ENCODE results near the gene CCNY.

Gene CCNY

GRCh38 chr10:35585903-35586535 lies 249.7 kb downstream of the CCNY start:
- DNase-seq (ENCODE audit: low read depth): no peak

DNA sequence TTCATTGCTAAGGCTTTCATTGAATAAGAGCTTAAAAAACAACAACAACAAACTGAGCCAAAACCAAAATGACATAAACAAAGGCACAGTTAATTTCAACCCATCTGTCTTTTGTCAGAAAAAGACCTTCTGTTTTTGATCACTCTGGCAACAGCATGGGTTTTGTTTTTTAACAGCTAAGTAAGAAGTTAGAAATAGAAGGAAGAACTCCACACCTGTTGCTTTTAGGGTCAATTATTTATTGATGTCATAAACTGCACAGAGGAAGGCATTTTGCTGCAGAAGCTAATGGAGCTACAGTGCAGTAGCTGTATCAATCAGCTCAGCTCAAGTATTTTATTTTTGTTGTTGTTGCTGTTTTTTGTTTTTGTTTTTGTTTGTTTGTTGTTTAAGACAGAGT lies 252.5 kb downstream of the CCNY start:
- no peak for DNase-seq (ENCODE audit: low read depth)

- DNase-seq (ENCODE audit: low read depth): no peak
Measured at GRCh38 chr10:35592441-35592840, 256.1 kb downstream of the CCNY start.

GRCh38 chr10:35594115-35595079 lies 258.1 kb downstream of the CCNY start:
- no peak for DNase-seq (ENCODE audit: low read depth)

GRCh38 chr10:35595106-35595505 lies 258.8 kb downstream of the CCNY start:
- no peak for DNase-seq (ENCODE audit: low read depth)

DNA sequence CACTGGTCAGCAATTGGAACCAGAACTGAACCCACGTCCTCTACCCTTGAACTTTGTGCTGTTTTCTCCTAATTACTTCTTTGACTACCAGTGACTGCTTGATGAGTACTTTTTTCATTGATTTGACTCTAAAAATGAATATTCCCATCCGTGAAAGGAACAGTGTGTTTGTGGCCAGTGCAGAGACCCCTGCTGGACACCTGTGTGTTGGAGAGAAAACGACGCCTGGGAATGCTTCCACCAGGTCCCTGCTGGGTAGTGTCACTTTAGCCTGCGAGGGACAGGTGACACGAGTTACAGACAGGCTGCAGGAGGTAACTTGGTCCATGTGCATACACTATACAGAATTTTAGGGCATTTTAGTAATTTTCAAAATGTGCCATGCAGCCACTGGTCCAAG lies 262.1 kb downstream of the CCNY start:
- DNase-seq (ENCODE audit: low read depth): no peak

DNA sequence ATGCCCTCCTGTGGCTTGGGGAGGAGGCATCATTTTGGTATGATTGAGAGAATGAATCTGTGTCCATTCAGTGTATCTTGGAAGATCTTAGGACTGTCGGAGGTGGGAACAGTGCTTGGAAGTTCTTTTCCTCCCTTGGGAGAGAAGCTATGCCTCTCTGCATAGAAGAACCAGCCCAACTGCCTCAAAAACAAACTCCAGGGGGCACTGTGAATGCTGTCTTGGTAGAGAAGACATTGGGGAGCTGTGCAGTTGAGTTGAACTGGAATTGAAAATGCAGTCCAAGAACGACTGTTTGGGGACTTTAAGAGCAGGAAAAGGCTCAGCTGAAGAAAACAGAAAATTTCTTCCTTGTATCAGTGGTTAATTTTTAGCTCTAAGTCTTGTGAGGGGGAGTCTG lies 263.9 kb downstream of the CCNY start:
- no peak for DNase-seq (ENCODE audit: low read depth)

DNA sequence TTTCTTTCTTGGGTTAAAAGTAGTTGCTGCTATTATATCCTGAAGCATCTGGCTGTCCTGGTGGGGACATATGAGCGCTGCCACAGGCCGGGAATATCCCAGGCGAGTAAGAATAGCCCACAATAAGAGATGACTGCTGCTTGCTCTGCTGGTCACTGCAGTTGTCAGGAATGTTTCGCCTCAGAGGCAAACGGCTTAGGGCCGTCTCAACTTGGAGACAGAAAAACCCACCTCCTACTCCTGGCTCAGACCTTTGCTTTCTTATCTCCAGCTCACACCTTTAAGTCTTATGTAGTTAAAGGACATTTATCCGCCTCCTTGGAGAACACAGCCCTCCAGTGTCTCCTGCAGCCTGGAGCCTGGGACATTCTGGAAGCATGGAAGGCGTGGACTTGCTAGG lies 268.9 kb downstream of the CCNY start, which contains the start of gene GJD4:
GJD4 (plus strand) TSS at position 151 of the 400 bp plus-strand sequence; CDS start at position 378, 227 bp downstream.
- no peak for DNase-seq (ENCODE audit: low read depth)

DNA sequence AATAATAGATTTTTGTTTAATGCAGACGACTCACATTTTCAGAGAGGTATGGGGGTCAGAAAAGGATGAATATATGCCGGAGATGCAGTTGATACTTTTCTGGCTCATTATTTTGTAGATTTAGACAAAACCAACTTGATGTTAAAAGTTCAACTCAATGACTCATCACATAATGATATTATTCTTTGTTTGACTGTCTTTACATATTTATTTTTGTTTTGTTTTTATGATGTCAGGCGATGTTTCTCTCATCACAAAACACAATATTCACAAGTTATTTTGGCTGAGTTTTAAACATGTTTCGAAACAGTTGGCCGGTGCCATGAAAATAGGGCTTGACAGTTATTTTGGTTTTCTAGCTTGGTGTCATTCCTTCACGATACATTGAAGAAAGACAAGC lies 270.1 kb downstream of the CCNY start:
- DNase-seq (ENCODE audit: low read depth): no peak

GRCh38 chr10:35607475-35608327 lies 271.4 kb downstream of the CCNY start:
- DNase-seq (ENCODE audit: low read depth): no peak

DNA sequence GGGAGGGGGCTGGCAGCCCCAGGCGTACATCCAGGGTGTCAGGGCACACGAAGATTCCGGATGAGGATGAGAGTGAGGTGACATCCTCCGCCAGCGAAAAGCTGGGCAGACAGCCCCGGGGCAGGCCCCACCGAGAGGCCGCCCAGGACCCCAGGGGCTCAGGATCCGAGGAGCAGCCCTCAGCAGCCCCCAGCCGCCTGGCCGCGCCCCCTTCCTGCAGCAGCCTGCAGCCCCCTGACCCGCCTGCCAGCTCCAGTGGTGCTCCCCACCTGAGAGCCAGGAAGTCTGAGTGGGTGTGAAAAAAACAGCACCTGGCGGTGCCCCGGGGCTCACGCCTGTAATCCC lies 272.0 kb downstream of the CCNY start:
- no peak for DNase-seq (ENCODE audit: low read depth)

- no peak for DNase-seq (ENCODE audit: low read depth)
Measured at GRCh38 chr10:35611750-35612149, 275.4 kb downstream of the CCNY start.

- DNase-seq (ENCODE audit: low read depth): no peak
Measured at GRCh38 chr10:35612385-35613106, 276.2 kb downstream of the CCNY start.

DNA sequence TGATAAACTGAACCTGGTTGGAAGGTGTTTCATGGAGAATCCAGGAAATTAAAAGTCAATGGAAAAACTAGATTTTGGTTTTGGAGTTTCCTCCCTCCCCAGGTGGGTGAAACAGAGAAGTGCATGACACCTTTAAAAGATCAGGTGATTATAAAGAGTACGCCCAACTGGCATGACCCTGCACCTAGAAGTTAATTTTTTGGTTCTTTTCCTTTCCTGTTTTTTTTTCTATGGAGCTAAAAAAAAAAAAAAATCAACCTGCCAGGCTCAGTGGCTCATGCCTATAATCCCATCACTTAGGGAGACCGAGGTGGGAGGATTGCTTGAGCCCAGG lies 276.8 kb downstream of the CCNY start:
- DNase-seq (ENCODE audit: low read depth): no peak

- DNase-seq (ENCODE audit: low read depth): no peak
Measured at GRCh38 chr10:35613597-35614226, 277.4 kb downstream of the CCNY start.

DNA sequence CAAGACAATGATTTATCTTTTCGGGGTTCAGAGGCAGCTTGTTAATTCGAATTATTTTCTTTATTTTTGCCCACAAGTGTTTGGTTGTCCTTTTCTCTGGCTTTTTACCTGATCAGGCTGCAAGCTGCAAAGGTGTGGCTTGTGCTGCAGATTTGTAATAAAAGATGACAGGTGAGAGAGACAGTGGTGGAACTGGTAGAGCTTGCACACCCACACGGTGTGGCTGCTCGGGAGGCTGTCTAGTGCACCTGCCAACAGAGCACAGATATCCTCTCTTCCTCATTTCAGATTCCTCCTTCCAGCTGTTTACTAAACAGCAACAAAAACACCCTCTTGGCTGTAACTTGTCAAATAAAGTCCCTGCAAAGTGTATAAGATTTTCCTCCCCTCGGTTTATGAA lies 278.0 kb downstream of the CCNY start:
- no peak for DNase-seq (ENCODE audit: low read depth)
